Measurements from ENCODE around the gene CLSTN1. TPM values are rescaled to one million over a fixed set of nuclear protein-coding genes. Genes with fewer than 3 reads are reported as not detected.
A peak's percentile ranks its signal among the peaks of the same experiment; 100 is the strongest.

CLSTN1 gene
- total and polyA plus RNA-seq, 2 of the 13 experiments (the other 11 are each of a cell fraction or from before 2014, with no cell fraction given), result 19.7 to 29.8 TPM

DNA sequence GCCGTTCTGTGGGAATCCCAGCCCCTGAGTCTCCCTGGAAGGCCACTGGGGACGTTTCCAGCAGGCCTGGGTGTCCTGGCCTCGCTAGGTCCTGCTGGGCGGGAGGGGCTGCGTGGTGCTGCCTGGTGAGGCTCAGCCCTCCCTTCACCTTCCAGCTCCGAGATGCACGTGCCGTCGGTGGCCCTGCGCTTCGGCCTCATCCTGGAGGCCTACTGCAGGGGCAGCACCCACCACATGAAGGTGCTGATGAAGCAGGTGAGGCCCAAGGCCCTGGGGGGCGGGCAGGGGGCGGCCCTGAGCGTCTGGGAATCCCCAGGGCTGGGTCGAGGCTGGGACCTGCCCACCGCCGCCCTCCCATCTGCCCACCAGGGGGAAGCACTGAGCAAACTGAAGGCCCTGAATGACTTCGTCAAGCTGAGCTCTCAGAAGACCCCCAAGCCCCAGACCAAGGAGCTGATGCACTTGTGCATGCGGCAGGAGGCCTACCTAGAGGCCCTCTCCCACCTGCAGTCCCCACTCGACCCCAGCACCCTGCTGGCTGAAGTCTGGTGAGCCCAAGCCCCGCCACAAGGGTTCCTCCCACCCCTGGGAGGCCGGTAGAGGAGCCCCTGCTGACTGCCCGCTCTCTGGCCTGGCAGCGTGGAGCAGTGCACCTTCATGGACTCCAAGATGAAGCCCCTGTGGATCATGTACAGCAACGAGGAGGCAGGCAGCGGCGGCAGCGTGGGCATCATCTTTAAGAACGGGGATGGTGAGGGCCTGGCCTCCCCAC lies 102.0 kb downstream of the CLSTN1 start:
- Histone ChIP-seq H3K27me3 (ENCODE audit: control insufficient read depth in 1 of 2, insufficient read depth in 2 of 2, low read length in 2 of 2) (no peaks in the 10 kb centered on the region), H3K27ac (ENCODE audit: extremely low read length, insufficient read depth, low read length) (no peak overlapping the region), H3K79me2 (ENCODE audit: insufficient read depth, low read length) (peaks cover 9% of the 10 kb centered on the region), H3K36me3 (replicated peaks in 1 of 2; ENCODE audit: control insufficient read depth in 1 of 2, insufficient read depth in 2 of 2, low read length in 2 of 2) (peaks cover 33 to 41% of the 10 kb centered on the region in 2 experiments), H3K4me1 (ENCODE audit: insufficient read depth, low read length) (peaks cover 26% of the 10 kb centered on the region), H3K9me3 (ENCODE audit: low read length) (peaks cover 12% of the 10 kb centered on the region; the same call in 1 of the 2 replicates), H3K9ac (ENCODE audit: insufficient read depth, low read depth, low read length) (no peak overlapping the region), H3K4me2 (ENCODE audit: low read depth, low read length) (no peak overlapping the region), H4K20me1 (ENCODE audit: insufficient read depth, low read length) (no peaks in the 10 kb centered on the region), H2AFZ (ENCODE audit: low read length) (no peak overlapping the region), H3K4me3 (replicated peaks in 1 of 3; ENCODE audit: insufficient read depth in 1 of 3, low read depth in 2 of 3, low read length in 3 of 3) (no peak overlapping the region)
- in situ Hi-C loops (cut with HindIII; ENCODE audit: extremely low pct_ligation_motif_present, low pct_unique_long_range_greater_than_20kb), result no loop called here
- intact Hi-C loops (cut with micrococcal nuclease; ENCODE audit: unreplicated experiment), result no loop called here
- FAIRE-seq (no peak), ATAC-seq (peak; percentile 4; the same call in 1 of the 3 replicates), DNase-seq (ENCODE audit: low spot score) (peak; percentile 30)
- no TSS peak for BruUV-seq (replicated peaks)
- ChIA-PET POLR2A (no interaction called here), CTCF (ENCODE audit: low intra/inter-chr PET ratio, low total read pairs) (interaction anchor here (1.1 kb wide), 1 partner anchor 95 kb away, joined by 5 read pairs; no protein-coding TSS in a partner anchor)
- WGBS (ENCODE audit: low lambda C conversion rate), result 88% methylated on average over 11 of the region's 29 CpGs
- TF ChIP-seq, protein P1, sequence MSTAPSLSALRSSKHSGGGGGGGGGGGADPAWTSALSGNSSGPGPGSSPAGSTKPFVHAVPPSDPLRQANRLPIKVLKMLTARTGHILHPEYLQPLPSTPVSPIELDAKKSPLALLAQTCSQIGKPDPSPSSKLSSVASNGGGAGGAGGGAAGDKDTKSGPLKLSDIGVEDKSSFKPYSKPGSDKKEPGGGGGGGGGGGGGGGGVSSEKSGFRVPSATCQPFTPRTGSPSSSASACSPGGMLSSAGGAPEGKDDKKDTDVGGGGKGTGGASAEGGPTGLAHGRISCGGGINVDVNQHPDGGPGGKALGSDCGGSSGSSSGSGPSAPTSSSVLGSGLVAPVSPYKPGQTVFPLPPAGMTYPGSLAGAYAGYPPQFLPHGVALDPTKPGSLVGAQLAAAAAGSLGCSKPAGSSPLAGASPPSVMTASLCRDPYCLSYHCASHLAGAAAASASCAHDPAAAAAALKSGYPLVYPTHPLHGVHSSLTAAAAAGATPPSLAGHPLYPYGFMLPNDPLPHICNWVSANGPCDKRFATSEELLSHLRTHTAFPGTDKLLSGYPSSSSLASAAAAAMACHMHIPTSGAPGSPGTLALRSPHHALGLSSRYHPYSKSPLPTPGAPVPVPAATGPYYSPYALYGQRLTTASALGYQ (CRISPR knock-in tag; IDR thresholded peaks at IDR 0.05), result no peak
- TF ChIP-seq, protein P2, sequence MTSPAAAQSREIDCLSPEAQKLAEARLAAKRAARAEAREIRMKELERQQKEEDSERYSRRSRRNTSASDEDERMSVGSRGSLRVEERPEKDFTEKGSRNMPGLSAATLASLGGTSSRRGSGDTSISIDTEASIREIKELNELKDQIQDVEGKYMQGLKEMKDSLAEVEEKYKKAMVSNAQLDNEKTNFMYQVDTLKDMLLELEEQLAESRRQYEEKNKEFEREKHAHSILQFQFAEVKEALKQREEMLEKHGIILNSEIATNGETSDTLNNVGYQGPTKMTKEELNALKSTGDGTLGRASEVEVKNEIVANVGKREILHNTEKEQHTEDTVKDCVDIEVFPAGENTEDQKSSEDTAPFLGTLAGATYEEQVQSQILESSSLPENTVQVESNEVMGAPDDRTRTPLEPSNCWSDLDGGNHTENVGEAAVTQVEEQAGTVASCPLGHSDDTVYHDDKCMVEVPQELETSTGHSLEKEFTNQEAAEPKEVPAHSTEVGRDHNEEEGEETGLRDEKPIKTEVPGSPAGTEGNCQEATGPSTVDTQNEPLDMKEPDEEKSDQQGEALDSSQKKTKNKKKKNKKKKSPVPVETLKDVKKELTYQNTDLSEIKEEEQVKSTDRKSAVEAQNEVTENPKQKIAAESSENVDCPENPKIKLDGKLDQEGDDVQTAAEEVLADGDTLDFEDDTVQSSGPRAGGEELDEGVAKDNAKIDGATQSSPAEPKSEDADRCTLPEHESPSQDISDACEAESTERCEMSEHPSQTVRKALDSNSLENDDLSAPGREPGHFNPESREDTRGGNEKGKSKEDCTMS (CRISPR knock-in tag; conservative IDR thresholded peaks at IDR 0.05), result no peak
- TF ChIP-seq PPARG (CRISPR knock-in tag; conservative IDR thresholded peaks at IDR 0.05) (no peak), TCF12 (IDR thresholded peaks at IDR 0.05) (no peak), TCF12 (CRISPR knock-in tag; IDR thresholded peaks at IDR 0.05) (no peak), FOSL1 (CRISPR knock-in tag; IDR thresholded peaks at IDR 0.05; ENCODE audit: borderline replicate concordance) (no peak), MEF2D (CRISPR knock-in tag; IDR thresholded peaks at IDR 0.05) (no peak), NR1H2 (CRISPR knock-in tag; IDR thresholded peaks at IDR 0.05; ENCODE audit: borderline replicate concordance, low read depth) (no peak), ZNF383 (CRISPR knock-in tag; IDR thresholded peaks at IDR 0.05; ENCODE audit: borderline replicate concordance) (no peak), SP1 (IDR thresholded peaks at IDR 0.05) (no peak), SP1 (CRISPR knock-in tag; IDR thresholded peaks at IDR 0.05) (no peak), KDM1A (CRISPR knock-in tag; IDR thresholded peaks at IDR 0.05) (no peak)
- TF ChIP-seq, protein P3, sequence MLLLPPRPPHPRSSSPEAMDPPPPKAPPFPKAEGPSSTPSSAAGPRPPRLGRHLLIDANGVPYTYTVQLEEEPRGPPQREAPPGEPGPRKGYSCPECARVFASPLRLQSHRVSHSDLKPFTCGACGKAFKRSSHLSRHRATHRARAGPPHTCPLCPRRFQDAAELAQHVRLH (CRISPR knock-in tag; IDR thresholded peaks at IDR 0.05; ENCODE audit: borderline replicate concordance, low read depth), result no peak
- TF ChIP-seq, protein P4, sequence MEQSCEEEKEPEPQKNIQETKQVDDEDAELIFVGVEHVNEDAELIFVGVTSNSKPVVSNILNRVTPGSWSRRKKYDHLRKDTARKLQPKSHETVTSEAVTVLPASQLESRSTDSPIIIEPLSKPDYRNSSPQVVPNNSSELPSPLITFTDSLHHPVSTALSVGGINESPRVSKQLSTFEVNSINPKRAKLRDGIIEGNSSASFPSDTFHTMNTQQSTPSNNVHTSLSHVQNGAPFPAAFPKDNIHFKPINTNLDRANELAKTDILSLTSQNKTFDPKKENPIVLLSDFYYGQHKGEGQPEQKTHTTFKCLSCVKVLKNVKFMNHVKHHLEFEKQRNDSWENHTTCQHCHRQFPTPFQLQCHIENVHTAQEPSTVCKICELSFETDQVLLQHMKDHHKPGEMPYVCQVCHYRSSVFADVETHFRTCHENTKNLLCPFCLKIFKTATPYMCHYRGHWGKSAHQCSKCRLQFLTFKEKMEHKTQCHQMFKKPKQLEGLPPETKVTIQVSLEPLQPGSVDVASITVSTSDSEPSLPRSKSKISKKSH (CRISPR knock-in tag; IDR thresholded peaks at IDR 0.05; ENCODE audit: borderline replicate concordance), result no peak
- TF ChIP-seq, protein P5, sequence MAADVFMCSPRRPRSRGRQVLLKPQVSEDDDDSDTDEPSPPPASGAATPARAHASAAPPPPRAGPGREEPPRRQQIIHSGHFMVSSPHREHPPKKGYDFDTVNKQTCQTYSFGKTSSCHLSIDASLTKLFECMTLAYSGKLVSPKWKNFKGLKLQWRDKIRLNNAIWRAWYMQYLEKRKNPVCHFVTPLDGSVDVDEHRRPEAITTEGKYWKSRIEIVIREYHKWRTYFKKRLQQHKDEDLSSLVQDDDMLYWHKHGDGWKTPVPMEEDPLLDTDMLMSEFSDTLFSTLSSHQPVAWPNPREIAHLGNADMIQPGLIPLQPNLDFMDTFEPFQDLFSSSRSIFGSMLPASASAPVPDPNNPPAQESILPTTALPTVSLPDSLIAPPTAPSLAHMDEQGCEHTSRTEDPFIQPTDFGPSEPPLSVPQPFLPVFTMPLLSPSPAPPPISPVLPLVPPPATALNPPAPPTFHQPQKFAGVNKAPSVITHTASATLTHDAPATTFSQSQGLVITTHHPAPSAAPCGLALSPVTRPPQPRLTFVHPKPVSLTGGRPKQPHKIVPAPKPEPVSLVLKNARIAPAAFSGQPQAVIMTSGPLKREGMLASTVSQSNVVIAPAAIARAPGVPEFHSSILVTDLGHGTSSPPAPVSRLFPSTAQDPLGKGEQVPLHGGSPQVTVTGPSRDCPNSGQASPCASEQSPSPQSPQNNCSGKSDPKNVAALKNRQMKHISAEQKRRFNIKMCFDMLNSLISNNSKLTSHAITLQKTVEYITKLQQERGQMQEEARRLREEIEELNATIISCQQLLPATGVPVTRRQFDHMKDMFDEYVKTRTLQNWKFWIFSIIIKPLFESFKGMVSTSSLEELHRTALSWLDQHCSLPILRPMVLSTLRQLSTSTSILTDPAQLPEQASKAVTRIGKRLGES (CRISPR knock-in tag; IDR thresholded peaks at IDR 0.05; ENCODE audit: borderline replicate concordance), result no peak

All from HepG2 (cell line).